Measurements from ENCODE around the gene DLD. TPM values are rescaled to one million over a fixed set of nuclear protein-coding genes. Genes with fewer than 3 reads are reported as not detected.
"Not testable (repeated sequence)": the region's sequence is repeated elsewhere in the genome, so short reads cannot be mapped to it uniquely, and the experiment has no call there.

DLD gene, protein sequence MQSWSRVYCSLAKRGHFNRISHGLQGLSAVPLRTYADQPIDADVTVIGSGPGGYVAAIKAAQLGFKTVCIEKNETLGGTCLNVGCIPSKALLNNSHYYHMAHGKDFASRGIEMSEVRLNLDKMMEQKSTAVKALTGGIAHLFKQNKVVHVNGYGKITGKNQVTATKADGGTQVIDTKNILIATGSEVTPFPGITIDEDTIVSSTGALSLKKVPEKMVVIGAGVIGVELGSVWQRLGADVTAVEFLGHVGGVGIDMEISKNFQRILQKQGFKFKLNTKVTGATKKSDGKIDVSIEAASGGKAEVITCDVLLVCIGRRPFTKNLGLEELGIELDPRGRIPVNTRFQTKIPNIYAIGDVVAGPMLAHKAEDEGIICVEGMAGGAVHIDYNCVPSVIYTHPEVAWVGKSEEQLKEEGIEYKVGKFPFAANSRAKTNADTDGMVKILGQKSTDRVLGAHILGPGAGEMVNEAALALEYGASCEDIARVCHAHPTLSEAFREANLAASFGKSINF
- total RNA-seq, result 10 to 100 TPM; 50.3 to 56.0 TPM
- polyA plus RNA-seq, result 10 to 100 TPM; 70.1 to 72.1 (median 71.4) TPM
- 43.5 to 108 (median 64.1) reads per million in 6 experiments for total RNA-seq

DNA sequence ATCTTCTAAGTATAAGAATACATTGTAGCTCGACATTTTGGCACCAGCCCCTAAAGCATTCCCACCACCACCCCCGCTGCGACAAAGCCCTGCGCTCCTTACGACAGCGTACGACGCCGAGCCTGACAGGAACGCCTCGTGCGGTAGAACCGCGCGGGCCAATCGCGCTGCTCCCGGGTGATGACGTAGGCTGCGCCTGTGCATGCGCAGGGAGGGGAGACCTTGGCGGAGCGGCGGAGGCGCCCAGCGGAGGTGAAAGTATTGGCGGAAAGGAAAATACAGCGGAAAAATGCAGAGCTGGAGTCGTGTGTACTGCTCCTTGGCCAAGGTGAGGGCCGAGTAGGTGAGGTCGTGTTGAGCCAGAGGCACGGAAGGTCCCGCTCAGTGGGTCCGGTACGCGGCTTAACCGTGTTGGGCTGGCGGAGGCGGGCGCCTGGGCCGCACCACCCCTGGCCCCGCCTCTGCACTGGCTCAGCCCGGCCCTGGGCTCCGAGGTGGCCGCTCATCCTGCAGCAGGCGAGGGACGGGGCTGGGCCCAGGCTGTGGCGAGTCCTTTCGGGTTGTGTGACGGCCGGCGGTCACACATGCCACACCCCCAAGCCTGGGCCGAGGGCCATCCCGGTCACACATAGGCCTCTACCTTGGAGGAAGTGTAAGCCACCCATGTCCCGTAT, at the start of gene DLD:
DLD (plus strand) TSS at position 222 of the 674 bp plus-strand sequence; CDS start at position 290, 68 bp downstream.
- Mint-ChIP-seq H3K9me3 (no peaks in the 10 kb centered on the region), H3K4me1 (peaks cover 30 to 54% (median 51%) of the 10 kb centered on the region in 4 donors), H3K27ac (peak within 1 kb of the TSS; percentile 98 to 100 (median 99)), H3K27me3 (peaks cover 0 to 2% (median 0%) of the 10 kb centered on the region in 5 donors), H3K36me3 (peaks cover 0 to 29% (median 4%) of the 10 kb centered on the region in 3 donors), H3K4me3 (peak within 1 kb of the TSS; percentile 95 to 100 (median 97))
- ATAC-seq, result peak; percentile 97
- POLR2A ChIA-PET, result interaction anchor here (1.1 to 3.2 kb wide), 4 partner anchors 16 to 1606 kb away, joined by 6 to 32 read pairs (median 10); partner anchors contain the start of genes CBLL1, HBP1 and NAMPT
- peak; percentile 87 to 96 (median 94) for DNase-seq

DNA sequence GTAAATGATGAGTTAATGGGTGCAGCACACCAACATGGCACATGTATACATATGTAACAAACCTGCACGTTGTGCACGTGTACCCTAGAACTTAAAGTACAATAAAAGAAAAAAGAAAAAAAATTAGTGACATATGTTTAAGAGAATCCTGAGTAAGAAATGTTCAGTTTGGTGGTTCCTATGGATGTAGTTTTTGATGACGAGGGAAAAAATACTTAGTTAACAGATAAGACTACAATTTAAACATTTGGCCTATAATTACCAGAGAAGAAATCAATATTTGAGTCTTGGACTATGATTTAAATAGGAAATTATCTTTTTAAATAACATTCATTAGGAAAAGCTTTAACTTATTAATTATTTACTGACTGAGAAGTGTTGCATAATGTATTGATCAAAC, 48.8 kb upstream of the DLD start:
- POLR2A ChIA-PET, result no interaction called here
- H3K27ac Mint-ChIP-seq, result no peak overlapping the region
- H3K4me3 Mint-ChIP-seq, result no peak overlapping the region
- H3K27me3 Mint-ChIP-seq, result peaks cover 0 to 9% (median 4%) of the 10 kb centered on the region in 5 donors
- peaks cover 0 to 4% (median 3%) of the 10 kb centered on the region in 3 donors for H3K36me3 Mint-ChIP-seq
- peaks cover 0 to 4% (median under 1%) of the 10 kb centered on the region in 4 donors for H3K4me1 Mint-ChIP-seq
- ATAC-seq (no peak), DNase-seq (no peak)
- H3K9me3 Mint-ChIP-seq, result peaks cover 0 to 9% (median 3%) of the 10 kb centered on the region in 9 donors

DNA sequence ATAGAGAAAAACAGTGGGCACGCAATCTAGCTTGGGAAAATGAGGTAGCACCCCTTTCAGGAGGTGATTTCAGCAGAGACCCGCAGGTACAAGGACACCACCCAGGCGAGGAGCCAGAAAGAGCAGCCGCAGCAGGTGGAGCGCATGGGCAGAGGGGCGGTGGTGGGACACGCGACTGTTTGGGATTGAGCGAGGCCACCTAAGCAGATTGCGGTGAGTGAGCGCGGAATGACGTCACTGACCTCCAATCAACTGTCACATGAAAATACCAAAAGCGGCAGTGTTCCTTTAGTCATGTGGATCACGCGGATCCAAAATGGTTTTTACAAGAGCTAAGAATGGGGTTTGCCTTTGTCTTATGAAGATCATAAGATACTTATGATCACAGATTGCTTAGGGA, 47.8 kb upstream of the DLD start:
- Mint-ChIP-seq H3K4me1 (peaks cover 0 to 4% (median 0%) of the 10 kb centered on the region in 4 donors), H3K36me3 (peaks cover 0 to 4% (median 3%) of the 10 kb centered on the region in 3 donors), H3K9me3 (peaks cover 0 to 9% (median 3%) of the 10 kb centered on the region in 9 donors), H3K4me3 (no peak overlapping the region), H3K27me3 (peaks cover 0 to 9% (median 2%) of the 10 kb centered on the region in 5 donors), H3K27ac (no peak overlapping the region)
- ATAC-seq (no peak), DNase-seq (no peak)
- POLR2A ChIA-PET, result no interaction called here

DNA sequence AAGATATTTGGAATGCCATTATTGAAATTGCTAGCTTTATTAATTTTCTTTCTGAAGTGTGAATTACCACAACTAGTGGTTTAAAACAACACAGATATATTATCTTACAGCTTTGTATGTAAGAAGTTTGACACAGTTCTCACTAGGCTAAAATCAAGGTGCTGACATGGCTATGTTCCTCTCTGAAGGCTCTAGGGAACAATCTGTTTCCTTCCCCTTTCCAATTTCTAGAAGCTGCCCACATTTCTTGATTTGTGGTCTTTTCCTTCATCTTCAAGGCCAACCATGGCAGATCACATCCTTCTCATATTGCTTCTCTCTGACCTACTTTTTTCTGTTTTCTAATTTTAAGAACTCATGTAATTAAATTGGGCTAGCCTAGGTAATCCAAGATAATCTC, 44.7 kb upstream of the DLD start:
- Mint-ChIP-seq H3K27me3 (no peaks in the 10 kb centered on the region), H3K36me3 (no peaks in the 10 kb centered on the region), H3K9me3 (peaks cover 0 to 4% (median 0%) of the 10 kb centered on the region in 9 donors), H3K27ac (no peak overlapping the region), H3K4me1 (peaks cover 0 to 4% (median 0%) of the 10 kb centered on the region in 4 donors), H3K4me3 (no peak overlapping the region)
- ATAC-seq (no peak), DNase-seq (no peak)
- POLR2A ChIA-PET, result no interaction called here

DNA sequence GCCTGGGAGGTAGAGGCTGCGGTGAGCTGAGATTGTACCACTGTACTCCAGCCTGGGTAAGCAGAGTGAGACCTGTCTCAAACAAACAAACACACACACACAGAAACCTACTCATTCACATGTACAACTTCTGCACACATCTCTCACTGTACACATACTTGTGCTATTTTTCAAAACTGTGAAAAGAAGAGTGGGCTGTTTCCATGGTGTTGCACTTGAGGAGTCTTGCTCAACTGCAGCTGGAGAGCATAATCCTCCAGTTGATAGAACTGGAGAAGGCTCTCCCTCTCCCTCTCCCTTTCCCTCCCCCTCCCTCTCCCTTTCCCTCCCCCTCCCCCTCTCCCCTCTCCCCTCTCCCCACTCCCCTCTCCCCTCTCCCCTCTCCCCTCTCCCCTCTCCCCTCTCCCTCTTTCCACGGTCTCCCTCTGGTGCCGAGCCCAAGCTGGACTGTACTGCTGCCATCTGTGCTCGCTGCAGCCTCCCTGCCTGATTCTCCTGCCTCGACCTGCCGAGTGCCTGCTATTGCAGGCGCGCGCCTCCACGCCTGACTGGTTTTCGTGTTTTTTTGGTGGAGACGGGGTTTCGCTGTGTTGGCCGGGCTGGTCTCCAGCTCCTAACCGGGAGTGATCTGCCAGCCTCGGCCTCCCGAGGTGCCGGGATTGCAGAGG, 43.7 kb upstream of the DLD start:
- ATAC-seq (no peak), DNase-seq (no peak)
- Mint-ChIP-seq H3K36me3 (peaks cover 0 to 2% (median 0%) of the 10 kb centered on the region in 3 donors), H3K27ac (no peak overlapping the region), H3K4me1 (peaks cover 0 to 4% (median 0%) of the 10 kb centered on the region in 4 donors), H3K4me3 (no peak overlapping the region), H3K9me3 (peaks cover 0 to 4% (median 0%) of the 10 kb centered on the region in 9 donors), H3K27me3 (no peaks in the 10 kb centered on the region)
- POLR2A ChIA-PET, result no interaction called here

DNA sequence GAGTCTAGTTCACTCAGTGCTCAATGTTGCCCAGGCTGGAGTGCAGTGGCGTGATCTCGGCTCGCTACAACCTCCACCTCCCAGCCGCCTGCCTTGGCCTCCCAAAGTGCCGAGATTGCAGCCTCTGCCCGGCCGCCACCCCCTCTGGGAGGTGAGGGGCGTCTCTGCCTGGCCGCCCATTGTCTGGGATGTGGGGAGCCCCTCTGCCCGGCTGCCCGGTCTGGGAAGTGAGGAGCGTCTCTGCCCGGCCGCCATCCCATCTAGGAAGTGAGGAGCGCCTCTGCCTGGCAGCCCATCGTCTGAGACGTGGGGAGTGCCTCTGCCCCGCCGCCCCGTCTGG, 43.2 kb upstream of the DLD start:
- H3K4me3 Mint-ChIP-seq, H3K4me1 Mint-ChIP-seq, DNase-seq, ATAC-seq, POLR2A ChIA-PET, H3K9me3 Mint-ChIP-seq, H3K27me3 Mint-ChIP-seq, H3K36me3 Mint-ChIP-seq, H3K27ac Mint-ChIP-seq: not testable (repeated sequence)

DNA sequence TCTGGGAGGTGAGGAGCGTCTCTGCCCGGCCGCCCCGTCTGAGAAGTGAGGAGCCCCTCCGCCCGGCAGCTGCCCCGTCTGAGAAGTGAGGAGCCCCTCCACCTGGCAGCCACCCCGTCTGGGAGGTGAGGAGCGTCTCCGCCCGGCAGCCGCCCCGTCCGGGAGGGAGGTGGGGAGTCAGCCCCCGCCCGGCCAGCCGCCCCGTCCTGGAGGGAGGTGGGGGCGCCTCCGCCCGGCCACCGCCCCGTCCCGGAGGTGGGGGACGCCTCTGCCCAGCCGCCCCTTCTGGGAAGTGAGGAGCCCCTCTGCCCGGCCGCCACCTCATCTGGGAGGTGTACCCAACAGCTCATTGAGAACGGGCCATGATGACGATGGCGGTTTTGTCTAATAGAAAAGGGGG, 42.8 kb upstream of the DLD start:
- DNase-seq, POLR2A ChIA-PET, H3K27ac Mint-ChIP-seq, H3K36me3 Mint-ChIP-seq, H3K27me3 Mint-ChIP-seq, H3K9me3 Mint-ChIP-seq, H3K4me3 Mint-ChIP-seq, H3K4me1 Mint-ChIP-seq, ATAC-seq: not testable (repeated sequence)

DNA sequence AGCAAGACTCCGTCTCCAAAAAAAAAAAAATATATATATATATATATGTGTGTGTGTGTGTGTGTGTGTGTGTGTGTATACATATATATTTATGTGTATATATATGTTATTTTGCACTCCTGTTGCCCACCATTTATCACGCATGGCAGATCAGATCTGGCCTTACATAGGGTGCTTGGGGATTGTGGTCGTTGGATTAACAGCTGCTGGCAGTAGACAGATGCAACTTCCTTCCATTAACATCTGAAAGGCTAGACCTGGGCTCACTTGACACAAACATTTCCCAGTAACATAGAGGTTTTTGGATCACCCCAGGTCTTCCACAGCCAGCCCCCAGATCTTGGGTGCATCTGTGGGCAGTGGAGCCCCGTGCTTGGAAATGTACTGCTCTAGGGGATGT, 40.8 kb upstream of the DLD start:
- DNase-seq (no peak), ATAC-seq (no peak)
- peaks cover 0 to 4% (median 2%) of the 10 kb centered on the region in 4 donors for H3K4me1 Mint-ChIP-seq
- H3K4me3 Mint-ChIP-seq, result no peak overlapping the region
- no peaks in the 10 kb centered on the region for H3K27me3 Mint-ChIP-seq
- peaks cover 0 to 4% (median 0%) of the 10 kb centered on the region in 9 donors for H3K9me3 Mint-ChIP-seq
- H3K27ac Mint-ChIP-seq, result no peak overlapping the region
- peaks cover 0 to 2% (median 0%) of the 10 kb centered on the region in 3 donors for H3K36me3 Mint-ChIP-seq
- POLR2A ChIA-PET, result no interaction called here

DNA sequence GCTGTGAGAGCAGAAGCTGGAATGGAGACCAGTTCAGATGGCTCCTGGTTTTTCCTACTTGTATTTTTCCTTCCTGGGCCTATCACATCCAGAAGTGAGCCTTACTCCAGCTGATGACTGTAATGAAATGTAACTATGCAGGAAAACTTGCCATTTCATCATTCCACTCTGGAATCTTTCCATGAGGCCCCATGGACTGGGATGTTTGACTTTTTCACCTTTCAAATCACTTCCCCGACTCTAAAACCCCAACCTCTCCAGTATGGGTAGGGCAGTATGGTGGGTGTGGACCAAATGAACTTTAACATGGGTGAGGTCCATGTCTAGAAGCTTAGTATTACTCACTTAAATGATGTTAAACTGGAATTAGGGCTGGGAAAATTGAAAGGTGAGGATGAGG, 40.3 kb upstream of the DLD start:
- Mint-ChIP-seq H3K4me1 (peaks cover 0 to 7% (median 2%) of the 10 kb centered on the region in 4 donors), H3K36me3 (peaks cover 0 to 2% (median 0%) of the 10 kb centered on the region in 3 donors), H3K27ac (no peak overlapping the region), H3K27me3 (no peaks in the 10 kb centered on the region), H3K4me3 (no peak overlapping the region), H3K9me3 (peaks cover 0 to 4% (median 0%) of the 10 kb centered on the region in 9 donors)
- POLR2A ChIA-PET, result no interaction called here
- no peak for DNase-seq
- ATAC-seq, result no peak

DNA sequence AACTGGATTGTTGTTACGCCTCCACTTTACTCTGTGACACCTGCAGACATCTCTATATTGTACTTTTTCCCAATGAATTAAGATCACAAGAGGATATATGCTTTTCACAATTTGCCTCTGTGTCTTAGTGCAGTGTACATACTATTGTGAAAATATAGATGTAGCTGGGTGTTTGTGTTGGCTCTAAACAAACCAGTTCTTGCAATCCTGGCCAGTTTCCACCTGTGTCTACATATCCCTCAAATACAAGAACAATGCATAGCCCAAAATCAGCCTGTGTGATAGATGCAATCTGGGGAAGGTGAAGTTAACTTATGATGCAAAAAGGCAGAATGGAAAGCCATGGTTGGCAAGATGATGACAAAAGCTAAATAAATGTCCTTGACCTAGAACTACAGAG, 36.5 kb upstream of the DLD start:
- POLR2A ChIA-PET, result interaction anchor here (1.0 kb wide), 1 partner anchor 17 kb away, joined by 3 read pairs; no protein-coding TSS in a partner anchor
- Mint-ChIP-seq H3K4me3 (no peak overlapping the region), H3K27ac (peak overlapping the region in 4 of 10 donors; percentile 2 to 23 (median 10)), H3K36me3 (peaks cover 0 to 2% (median 0%) of the 10 kb centered on the region in 3 donors), H3K9me3 (no peaks in the 10 kb centered on the region), H3K4me1 (peaks cover 17 to 33% (median 32%) of the 10 kb centered on the region in 4 donors), H3K27me3 (no peaks in the 10 kb centered on the region)
- ATAC-seq (no peak), DNase-seq (no peak)

DNA sequence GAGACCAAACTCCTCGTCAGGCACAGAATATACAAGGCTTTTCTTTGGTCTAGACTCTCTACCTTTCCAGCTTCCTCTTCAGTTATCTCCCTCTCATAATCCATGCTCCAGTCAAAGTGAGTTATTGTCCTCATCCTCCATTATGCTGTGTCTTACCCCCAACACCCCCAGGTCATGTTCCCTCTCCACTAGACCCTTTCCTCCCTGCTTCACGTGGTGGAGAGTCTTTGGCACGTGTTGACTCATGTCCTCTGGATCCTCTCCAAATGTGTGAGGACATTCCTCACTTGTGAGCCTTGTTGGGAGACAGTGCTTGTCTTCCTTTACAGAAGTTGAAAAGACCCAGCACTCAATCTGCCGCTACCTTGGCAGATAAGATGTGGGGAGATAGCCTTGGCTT, 36.0 kb upstream of the DLD start:
- H3K27me3 Mint-ChIP-seq, result no peaks in the 10 kb centered on the region
- H3K4me1 Mint-ChIP-seq, result peaks cover 17 to 35% (median 33%) of the 10 kb centered on the region in 4 donors
- H3K4me3 Mint-ChIP-seq, result no peak overlapping the region
- no peaks in the 10 kb centered on the region for H3K9me3 Mint-ChIP-seq
- peaks cover 0 to 2% (median 0%) of the 10 kb centered on the region in 3 donors for H3K36me3 Mint-ChIP-seq
- ATAC-seq, result no peak
- POLR2A ChIA-PET, result interaction anchor here (1.0 kb wide), 1 partner anchor 17 kb away, joined by 3 read pairs; no protein-coding TSS in a partner anchor
- no peak for DNase-seq
- H3K27ac Mint-ChIP-seq, result peak overlapping the region in 7 of 10 donors; percentile 5 to 67 (median 23)

All from naive thymus-derived CD8-positive, alpha-beta T cell (primary cell).